Choroid plexus epithelial cell (primary cell): Measurements from ENCODE around the gene ATP1A2.

ENCODE experiments used
- DNase-seq: peaks from one replicate; pipeline ENCODE4 v3.0.0-alpha.2; 2010; ENCODE audit warnings: low read depth
- H3K4me3 ChIP-seq: 2 replicates; pipeline ENCODE4 v1.5.1; 2011; ENCODE audit warnings: low read depth, mild to moderate bottlenecking, control low read depth, low read length, moderate library complexity
- CTCF ChIP-seq: conservative IDR thresholded peaks from 2 replicates; pipeline ENCODE4 v1.5.1; 2011; ENCODE audit warnings: low read depth, mild to moderate bottlenecking, control low read depth, inconsistent platforms, low read length, moderate library complexity

Gene ATP1A2

GRCh38 chr1:160191756-160192155 is 76.2 kb downstream of the ATP1A2 start:
- DNase-seq = no peak
- TF ChIP-seq CTCF = no peak
- no peak overlapping the region for H3K4me3 ChIP-seq

- no peak for TF ChIP-seq CTCF
- no peak for DNase-seq
- no peak overlapping the region for H3K4me3 ChIP-seq
Measured at GRCh38 chr1:160192234-160192633, 76.7 kb downstream of the ATP1A2 start.
